ENCODE results near the gene LCE7A. TPM values are rescaled to one million over a fixed set of nuclear protein-coding genes. Genes with fewer than 3 reads are reported as not detected.
A peak's percentile ranks its signal among the peaks of the same experiment; 100 is the strongest.

LCE7A gene, protein sequence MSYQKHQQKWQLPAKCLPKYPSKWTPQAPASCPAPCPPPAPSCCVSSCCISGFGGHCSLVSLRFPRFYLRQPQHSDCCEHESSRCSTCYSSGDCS
- not detected in 2 replicates for total RNA-seq
- polyA plus RNA-seq (2012): not detected

DNA sequence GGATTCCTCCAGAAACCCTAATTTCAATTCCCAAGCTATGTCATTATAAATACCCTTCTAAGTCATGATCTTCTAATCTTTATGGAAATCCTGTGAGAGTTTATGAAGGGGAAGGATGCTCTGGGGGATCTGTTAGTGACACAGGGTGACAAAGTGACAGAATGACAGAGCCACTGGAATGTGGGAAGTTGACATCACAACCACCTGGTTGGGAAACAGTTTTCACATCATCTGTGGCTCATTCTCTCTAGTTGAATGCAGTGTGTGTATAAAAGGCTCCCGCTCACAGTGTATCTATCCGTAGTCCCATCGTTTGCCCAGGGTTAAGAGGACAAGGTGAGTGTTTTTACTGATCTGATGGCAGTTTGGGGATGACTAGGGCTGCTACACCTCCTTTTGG lies at the start of gene LCE7A:
TSS of gene LCE7A (plus strand) at position 301 of the 400 bp plus-strand sequence. CDS start 702 bp downstream, outside the sequence.
- DNase-seq (ENCODE audit: low read depth): no peak

DNA sequence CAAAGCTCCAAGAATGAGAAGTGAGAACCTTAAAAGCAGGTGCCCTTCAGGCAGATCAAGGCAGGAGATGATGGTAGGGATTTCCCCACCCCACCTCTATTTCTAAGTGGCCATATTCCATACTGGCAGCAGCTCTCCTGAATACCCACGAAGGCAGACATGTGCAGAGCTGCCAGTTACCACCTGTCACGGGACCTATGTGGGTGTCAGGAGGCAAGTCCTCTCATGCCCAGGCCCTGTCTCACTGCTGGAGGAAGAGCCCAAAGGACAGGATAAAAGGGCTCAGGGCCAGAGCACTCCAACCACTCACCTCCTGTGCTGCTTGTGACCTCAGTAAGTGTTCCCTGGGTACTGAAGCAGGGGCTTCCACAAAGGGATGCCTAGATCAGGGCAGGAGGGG lies 48.7 kb upstream of the LCE7A start:
- DNase-seq (ENCODE audit: low read depth): no peak

DNA sequence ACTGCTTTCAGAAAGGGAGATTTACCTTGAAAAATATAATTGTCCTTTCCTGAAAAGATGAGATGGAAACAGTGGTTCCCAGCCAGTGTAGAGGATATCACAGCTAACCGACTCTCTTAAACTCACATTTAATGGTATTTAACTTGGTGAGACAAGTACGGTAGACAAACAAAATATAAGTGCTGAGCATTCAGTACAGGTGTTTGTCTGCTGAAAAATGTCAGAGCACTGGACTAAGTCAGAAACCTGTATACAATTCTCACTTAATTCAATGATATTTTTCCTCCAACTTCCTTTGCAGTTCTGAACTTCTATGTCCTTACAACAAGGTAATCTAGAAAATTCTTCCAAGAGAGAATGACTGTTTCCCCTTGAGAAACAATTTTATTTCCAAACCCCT lies 48.1 kb upstream of the LCE7A start, which contains the start of gene LCE1B:
TSS of gene LCE1B (plus strand) at position 301 of the 400 bp plus-strand sequence. CDS start 476 bp downstream, outside the sequence.
- no peak for DNase-seq (ENCODE audit: low read depth)

DNA sequence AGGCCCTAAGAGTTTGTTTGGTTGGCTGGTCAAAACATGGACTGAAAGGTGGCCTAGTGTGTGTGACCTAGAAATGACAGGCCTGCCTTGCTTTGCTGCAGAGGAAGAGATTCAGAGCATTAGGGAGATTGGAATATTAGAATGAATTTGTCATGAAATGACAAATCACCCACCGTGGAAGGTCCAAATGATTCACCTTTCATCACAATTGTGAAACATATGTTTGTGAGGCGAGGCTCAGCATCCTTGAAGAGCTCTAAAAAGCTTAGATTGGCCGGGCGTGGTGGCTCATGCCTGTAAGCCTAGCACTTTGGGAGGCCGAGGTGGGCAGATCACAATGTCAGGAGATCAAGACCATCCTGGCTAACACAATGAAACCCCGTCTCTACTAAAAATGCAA lies 42.5 kb upstream of the LCE7A start:
- no peak for DNase-seq (ENCODE audit: low read depth)

DNA sequence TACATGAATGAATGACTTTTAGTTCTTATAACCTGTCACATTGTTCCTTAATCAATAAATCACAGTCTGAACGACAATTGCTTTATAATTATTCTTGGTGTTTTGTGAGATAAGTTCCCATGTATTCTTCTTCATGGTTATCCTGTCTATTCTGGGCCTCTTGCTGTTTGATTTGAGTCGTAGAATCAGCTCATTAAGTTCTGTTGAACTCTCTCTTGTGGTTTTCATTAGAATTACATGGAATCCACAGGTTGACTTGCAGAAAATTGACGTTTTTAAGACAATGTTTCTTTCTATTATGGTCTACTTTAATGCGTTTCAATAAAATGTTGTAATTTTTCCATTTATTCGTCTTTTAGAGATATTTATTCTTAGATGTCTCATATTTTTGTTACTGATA lies 36.5 kb upstream of the LCE7A start:
- no peak for DNase-seq (ENCODE audit: low read depth)

DNA sequence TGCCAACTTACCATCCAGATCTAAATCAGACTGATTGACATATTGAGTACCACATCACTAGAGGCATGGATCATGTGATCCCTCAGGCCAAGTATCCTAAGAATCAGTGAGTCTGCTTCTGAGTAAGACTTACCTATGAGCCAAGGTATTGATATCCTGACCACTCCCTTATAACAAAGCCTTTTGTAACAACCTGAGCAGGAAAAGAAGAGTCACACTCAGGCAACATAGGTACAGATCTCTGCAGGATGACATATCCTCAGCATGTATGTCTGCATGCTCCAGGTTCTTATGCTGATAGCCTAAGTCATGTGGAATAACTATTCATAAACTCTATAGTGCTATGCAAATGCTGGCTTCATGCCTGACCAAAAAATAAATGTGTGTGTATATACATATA lies 34.8 kb upstream of the LCE7A start:
- no peak for DNase-seq (ENCODE audit: low read depth)

DNA sequence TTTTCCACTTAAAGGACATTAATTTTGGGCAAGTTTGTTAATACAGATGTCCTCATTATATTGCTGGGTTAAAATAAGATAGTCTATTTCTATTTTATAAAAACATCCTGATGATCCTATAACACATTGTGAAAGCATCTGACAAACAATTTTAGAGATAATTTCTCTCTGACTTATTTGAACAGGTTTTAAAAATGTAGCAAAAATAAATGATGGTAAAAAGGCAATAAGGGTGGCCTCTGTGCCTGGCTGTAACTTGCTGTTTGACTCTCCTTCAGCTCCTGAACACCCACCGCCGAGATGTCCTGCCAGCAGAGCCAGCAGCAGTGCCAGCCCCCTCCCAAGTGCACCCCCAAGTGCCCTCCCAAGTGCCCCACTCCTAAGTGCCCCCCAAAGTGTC lies 32.6 kb upstream of the LCE7A start, which contains the start of gene LCE1A:
TSS of gene LCE1A (plus strand) at position 301 of the 400 bp plus-strand sequence. CDS start at position 301, 0 bp downstream.
- DNase-seq (ENCODE audit: low read depth): no peak

DNA sequence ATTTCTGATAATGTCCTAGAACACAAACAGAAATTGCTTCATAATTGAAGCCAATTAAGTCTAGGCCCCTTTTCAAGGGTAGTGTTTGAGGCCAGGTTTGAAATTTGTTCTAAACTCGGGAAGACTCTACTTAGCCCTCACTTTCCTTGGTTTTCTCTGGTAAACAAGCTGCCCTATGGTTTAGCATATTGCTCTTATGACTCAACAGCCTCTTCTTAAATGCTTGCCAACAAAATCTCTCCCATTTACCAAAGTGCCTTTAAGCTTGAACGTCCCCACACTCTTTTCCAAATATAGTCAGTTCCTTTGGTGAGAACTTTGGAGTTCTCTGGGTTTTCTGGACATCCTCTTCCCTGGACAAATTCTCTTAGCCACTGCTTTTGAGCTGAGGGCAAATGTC lies 22.9 kb upstream of the LCE7A start:
- DNase-seq (ENCODE audit: low read depth): no peak

DNA sequence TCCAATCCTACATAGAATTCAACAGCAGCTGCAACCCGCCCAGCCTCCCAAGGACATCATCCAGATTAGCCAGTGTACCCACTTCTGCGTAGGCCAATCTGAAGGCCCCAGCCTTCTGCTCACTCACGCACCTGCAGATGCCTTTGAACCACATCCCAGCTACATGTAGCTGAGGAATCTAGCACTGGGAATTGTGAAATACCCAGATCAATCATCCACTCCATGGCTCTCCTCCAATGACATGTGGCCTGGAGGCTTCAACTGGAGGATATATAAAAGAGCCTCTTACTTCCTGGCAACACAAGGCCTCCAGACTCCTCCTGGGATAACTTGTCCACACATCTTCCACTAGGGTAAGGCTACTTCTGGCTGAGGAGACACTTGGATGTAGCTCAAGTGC lies 17.2 kb upstream of the LCE7A start, which contains the start of gene LCE6A:
TSS of gene LCE6A (plus strand) at position 301 of the 400 bp plus-strand sequence. CDS start 665 bp downstream, outside the sequence.
- no peak for DNase-seq (ENCODE audit: low read depth)

DNA sequence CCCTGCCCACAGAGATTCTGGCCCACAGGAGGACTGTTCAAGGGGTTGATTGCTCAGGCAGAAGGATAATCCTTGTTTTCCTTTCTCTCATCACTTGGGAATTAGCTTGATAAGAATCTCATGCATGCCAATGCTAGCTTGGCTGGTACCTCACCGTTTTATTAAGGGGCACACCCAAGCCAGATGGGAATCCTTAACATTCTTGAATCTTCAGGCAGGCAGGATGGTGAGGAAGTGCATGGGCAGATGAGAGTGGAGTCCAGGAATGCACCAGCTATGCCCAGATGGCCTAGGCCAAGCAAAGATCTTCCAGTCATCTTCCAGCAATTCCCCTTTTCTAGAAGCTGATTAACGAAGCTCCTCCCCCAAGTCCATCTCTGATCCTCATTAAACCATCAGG lies 4.1 kb upstream of the LCE7A start:
- DNase-seq (ENCODE audit: low read depth): no peak

DNA sequence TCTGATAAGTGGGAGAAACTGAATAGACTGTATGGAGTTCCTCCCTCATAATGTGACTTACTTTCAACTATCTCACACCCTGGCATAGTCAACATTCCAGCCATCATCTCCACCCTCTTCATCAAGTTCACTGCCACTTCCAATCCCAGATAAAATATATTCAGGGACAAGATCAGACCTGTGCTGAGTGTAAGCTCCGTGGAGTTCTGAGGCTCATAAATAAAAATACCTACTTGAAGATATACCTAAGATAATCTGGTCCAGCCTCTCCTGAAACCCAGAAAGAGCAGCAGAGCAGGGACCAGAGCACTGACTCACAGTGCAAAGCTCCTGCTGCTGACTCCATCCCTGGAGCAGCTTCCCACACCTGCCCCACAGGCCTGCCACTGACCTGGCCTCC lies 1.7 kb upstream of the LCE7A start:
- DNase-seq (ENCODE audit: low read depth): no peak

DNA sequence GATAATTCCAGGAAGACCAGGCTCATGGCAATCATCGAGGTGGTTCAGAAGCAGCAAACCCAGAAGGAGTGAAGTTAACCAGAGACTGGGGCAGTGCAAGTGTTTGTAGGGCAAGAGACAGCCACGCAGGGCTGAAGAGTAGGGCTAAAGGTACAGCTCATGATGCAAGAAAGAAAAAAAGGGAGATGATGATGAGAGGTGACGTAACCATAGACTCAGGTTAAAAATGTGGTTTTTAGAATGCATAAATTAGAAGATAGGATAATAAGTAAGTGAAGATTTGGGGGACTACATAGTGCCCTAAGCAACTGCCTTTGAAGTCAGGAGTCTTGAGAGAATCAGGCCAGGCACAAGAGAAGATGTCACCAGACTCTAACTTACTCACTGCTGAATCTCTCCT lies 333 bp downstream of the LCE7A start:
- no peak for DNase-seq (ENCODE audit: low read depth)

DNA sequence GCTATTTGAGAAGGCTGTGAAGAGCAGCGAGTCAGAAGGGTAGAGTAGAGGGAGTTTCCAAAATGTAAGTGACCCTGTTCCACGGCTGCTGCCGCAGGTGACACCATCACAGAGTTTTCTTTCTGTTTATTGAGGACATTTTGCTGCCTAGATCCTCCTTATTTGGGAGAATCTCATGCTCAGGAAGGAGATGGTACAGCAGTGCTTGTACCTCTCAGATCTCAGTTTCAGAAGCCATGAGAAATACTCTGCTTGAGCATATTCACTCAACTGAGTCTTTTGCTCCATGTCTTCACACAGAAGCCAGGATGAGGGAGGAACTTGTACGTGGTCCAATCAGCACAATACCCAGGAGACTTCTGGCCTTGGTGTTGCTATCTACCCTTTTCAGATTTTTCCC lies 1.6 kb downstream of the LCE7A start:
- no peak for DNase-seq (ENCODE audit: low read depth)

DNA sequence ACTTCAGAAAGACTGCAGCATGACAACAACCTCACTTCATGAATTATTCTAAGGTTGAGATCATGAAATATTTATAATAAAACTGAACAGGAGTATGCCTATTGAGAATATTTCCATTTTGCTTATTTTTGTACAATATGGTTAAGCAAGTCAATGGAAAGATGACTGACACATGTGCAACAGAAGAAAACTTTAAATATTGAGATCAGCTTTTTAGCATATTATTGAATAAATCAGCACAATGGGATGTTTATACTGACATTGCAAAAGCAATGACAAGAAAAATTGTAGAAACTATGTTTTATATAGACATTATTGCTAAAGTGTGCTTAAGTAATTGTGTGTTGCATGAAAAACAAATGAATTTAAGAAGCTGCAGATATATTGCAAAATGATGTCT lies 4.6 kb downstream of the LCE7A start:
- no peak for DNase-seq (ENCODE audit: low read depth)

DNA sequence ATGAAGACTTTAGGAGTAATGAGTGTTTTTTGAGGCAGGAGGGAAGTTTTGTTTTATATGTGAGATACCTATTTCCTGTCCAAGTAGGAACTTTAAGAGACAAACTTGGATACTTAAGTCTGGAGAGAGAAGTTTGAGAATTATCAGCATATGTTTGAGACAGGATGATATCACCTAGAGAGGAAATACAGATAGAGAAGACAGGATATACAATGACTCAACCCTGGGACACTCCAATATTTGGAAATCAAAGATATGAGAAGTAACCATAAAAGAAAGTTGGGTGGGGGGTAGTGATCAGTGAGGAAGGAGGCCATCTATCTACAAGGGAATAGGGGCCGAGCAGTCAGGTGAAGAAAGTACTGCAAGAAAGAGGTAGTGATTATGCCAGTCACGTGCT lies 6.5 kb downstream of the LCE7A start:
- no peak for DNase-seq (ENCODE audit: low read depth)

DNA sequence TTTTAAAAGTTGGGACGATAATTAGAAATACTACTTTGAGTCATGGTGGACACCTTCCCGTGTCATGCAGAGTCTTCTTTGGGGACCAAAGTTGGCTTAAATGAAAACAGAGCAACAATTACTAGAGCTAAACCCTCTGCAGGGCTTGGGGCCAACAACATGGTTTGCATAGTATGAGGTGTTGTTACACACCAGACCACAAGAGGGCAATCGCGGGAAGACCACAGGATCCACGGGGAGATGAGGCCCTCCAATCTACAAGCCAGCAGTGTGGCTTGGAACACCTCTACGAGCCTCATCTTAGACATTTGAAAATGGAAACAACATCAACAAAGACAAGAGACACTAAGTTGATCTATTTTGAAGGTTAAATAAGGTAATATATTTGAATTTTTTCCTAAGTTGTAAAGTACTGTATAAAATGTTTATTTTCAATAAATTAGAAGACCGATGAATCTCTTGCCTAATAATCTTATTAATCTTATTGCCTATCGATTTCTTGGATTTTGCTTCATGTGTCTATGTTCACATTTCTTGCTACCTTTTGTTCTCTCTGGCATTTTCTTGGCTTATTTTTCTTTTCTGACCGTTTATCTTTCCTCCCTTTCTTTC lies 10.1 kb downstream of the LCE7A start:
- peak; percentile 80 for DNase-seq (ENCODE audit: low read depth)

DNA sequence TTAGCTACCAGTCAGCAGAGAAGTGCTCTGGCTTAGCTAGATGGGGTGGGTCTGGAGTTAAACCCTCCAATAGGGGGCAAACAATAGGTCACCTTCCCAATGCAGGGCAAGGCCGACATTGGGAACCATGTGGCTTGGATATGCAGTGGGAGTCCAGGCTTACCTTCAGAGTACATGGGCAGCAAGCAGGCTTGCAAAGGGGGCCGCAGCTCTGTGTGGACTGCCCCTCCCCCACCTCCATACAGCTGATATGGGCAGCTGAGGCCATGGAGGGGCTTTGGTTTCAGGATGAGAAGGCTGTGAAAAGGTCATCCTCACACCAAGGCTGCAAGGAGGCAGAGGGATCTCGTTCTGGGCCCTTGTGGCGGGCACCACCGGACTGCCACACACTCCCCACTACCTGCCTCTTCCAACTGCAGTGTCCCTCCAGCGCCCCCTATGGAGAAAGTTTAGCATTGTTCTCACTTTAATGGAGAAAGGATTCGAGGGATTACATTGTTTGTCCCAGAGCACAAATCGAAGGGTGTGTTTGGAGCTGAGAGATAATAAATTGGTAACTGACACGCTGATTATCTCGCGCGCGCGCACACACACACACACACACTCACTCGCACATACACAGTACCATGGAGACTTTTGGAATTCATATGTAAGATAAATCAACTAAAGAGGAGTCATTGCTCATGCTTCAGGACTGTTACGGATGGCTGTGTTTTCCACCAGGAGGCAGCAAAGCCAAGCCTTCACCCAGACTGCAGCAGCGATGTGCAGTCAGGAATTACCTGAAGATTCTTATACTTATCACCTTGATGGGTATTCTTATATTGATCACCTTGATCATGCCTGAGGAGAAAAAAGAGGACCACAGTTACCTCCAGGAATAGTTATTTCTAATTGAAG lies 11.3 kb downstream of the LCE7A start:
- DNase-seq (ENCODE audit: low read depth): no peak

DNA sequence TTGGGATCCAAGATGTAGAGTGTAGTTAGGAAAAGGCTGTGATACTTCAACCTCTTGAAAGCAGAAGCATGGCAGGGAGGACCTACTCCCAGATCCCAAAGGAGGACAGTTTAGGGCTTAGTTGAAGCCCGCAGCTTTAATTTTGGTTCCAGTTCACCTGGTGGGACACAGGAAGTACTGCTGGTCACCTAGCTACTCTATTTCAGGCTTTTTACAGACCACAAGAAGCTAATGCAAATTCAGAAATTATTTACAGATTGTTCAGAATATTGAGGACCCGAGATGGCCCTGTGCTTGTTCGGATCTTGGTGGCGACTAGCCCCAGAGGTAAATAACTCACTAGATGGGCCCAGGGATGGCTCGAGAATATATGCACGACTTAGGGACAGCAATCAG lies 11.9 kb downstream of the LCE7A start:
- no peak for DNase-seq (ENCODE audit: low read depth)

DNA sequence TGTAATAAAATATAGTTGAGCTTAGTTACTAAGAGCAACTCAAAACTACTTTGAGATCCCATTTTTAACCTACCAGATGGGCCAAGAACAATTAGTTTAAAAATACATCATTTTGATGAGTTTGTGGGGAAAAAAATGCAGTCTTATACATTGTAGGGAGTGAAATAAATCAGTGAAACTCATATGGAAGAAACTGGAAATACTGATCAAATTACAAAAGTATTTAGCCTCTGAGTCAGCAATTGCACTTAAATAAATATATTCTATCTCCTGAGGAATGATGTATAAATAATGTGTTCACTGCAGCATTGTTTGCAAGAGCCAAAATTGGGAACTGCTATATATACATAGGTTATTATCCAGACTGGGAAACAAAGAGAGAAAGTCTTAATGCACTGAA lies 13.7 kb downstream of the LCE7A start:
- DNase-seq (ENCODE audit: low read depth): no peak

DNA sequence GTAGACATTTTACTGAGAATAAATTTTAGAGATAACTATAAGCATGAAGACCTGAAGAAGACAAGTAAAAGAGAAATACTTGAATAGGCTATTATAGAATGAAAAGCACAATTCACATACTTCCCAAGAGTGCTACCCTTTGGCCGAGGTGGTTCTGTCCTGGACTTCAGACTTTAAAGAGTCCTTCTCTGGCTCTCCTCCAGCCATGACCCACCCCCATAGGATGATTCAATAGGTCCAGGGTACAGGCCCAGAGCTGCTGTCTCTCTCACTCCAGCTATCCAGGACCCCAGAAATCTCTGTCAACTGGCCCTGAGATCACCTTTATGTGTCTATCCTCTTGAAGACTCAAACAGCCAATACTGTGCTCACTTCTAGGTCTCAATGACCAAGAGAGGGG lies 17.0 kb downstream of the LCE7A start:
- DNase-seq (ENCODE audit: low read depth): no peak

DNA sequence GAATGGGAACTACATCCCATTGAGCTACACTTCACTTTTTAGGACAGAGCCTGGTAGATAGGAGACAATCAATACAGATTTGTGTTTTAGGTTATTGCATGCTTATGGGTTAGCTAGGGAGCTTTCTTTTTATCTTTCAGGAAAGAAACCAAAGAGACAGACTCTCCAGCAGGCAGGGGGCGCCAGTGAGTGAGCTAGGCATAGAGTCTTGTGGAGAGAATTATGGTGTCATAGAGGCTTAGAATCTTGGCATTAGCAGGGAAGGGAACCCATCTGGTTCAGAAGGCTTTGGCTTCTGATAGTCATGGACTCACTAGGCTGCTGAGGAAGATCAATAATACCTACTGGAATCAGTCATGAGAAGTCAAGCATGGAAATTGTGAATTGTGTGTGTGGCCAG lies 18.2 kb downstream of the LCE7A start, which contains the start of gene SMCP:
TSS of gene SMCP (plus strand) at position 281 of the 400 bp plus-strand sequence. CDS start 6,101 bp downstream, outside the sequence.
- no peak for DNase-seq (ENCODE audit: low read depth)

All from myocyte (in vitro differentiated cells).